ENCODE results near the gene TMPRSS13.
A peak's percentile ranks its signal among the peaks of the same experiment; 100 is the strongest.

The TMPRSS13 gene

GRCh38 chr11:117931971-117932370 is 2.8 kb upstream of the TMPRSS13 start:
- Histone ChIP-seq H3K4me1 (ENCODE audit: control insufficient read depth in 2 of 2, insufficient read depth in 1 of 2, low read depth in 1 of 2, low read length in 2 of 2) (no peaks in the 10 kb centered on the region), H3K27ac (replicated peaks; ENCODE audit: low read length) (no peak overlapping the region), H2AFZ (ENCODE audit: low read length) (no peak overlapping the region), H3K27me3 (ENCODE audit: control insufficient read depth in 3 of 3, insufficient read depth in 3 of 3, low read depth in 1 of 3, low read length in 3 of 3) (peaks cover 0 to 48% (median 0%) of the 10 kb centered on the region in 3 experiments), H3K9ac (ENCODE audit: low read depth, low read length, poor library complexity) (no peak overlapping the region), H2BK5ac (ENCODE audit: low read length) (no peak overlapping the region), H2AK5ac (ENCODE audit: low read depth, low read length) (no peak overlapping the region), H2BK15ac (ENCODE audit: low read length) (no peak overlapping the region), H3K36me3 (replicated peaks in 1 of 2; ENCODE audit: control insufficient read depth in 2 of 2, insufficient read depth in 2 of 2, low read length in 2 of 2) (no peaks in the 10 kb centered on the region), H3K4me3 (ENCODE audit: low read length in 2 of 2) (no peak overlapping the region), H2BK12ac (ENCODE audit: low read length) (no peak overlapping the region), H2BK120ac (ENCODE audit: low read depth, low read length) (no peak overlapping the region), H3K14ac (ENCODE audit: low read length) (no peak overlapping the region), H3K18ac (ENCODE audit: low read length) (no peak overlapping the region), H3K4me2 (ENCODE audit: insufficient read depth, low read length, poor library complexity, severe bottlenecking) (no peak overlapping the region), H4K8ac (ENCODE audit: low read depth, low read length) (no peak overlapping the region), H3K79me1 (ENCODE audit: low read depth, low read length) (no peaks in the 10 kb centered on the region), H4K91ac (ENCODE audit: low read depth, low read length, poor library complexity) (no peak overlapping the region), H3K9me3 (replicated peaks in 1 of 2; ENCODE audit: control insufficient read depth in 2 of 2, insufficient read depth in 1 of 2, low read depth in 1 of 2, low read length in 2 of 2) (no peaks in the 10 kb centered on the region), H3K23ac (ENCODE audit: low read depth, low read length, poor library complexity) (no peak overlapping the region), H3K4ac (ENCODE audit: low read length) (no peak overlapping the region)
- no peak for DNase-seq (ENCODE audit: low spot score)
- no CpG with 5 or more reads among the region's 2 CpGs for WGBS, 2 donors (ENCODE audit: extremely low coverage in 2 of 2, insufficient read length in 2 of 2, insufficient replicate concordance in 1 of 2)

DNA sequence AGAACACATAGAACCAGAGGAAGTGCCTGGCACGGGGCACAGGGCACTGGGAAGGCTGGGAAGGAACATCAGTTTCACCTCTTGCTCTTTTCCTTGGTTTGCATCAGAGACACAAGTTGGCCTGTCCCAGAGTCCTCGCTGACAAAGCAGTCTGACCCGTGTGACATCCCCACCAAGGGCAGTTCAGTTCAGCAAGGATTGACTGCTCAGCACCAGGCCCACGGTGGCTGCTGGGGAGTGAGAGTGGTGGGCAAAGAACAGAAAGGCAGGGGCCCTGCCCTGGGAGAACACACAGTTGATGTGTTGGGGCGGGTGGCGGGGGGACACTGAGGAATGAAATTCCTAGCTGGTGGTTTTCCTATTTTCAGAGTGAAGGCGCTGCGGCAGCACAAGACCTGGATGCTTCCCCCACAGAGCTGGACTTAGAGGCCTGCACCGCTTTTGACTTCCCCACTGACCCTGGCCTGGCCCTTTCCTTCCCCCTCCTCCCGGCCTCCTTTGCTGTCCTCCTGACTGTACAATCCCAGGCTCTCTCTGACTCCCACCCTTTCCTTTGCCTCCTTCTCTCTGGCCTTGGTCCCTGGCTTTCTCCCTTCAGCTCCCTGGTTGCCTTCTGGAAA is 2.2 kb upstream of the TMPRSS13 start:
- Histone ChIP-seq H3K4me2 (ENCODE audit: insufficient read depth, low read length, poor library complexity, severe bottlenecking) (no peak overlapping the region), H3K36me3 (replicated peaks in 1 of 2; ENCODE audit: control insufficient read depth in 2 of 2, insufficient read depth in 2 of 2, low read length in 2 of 2) (no peaks in the 10 kb centered on the region), H2BK120ac (ENCODE audit: low read depth, low read length) (no peak overlapping the region), H3K23ac (ENCODE audit: low read depth, low read length, poor library complexity) (no peak overlapping the region), H3K9ac (ENCODE audit: low read depth, low read length, poor library complexity) (peak overlapping the region; percentile 12), H3K79me1 (ENCODE audit: low read depth, low read length) (no peaks in the 10 kb centered on the region), H4K91ac (ENCODE audit: low read depth, low read length, poor library complexity) (no peak overlapping the region), H3K9me3 (replicated peaks in 1 of 2; ENCODE audit: control insufficient read depth in 2 of 2, insufficient read depth in 1 of 2, low read depth in 1 of 2, low read length in 2 of 2) (no peaks in the 10 kb centered on the region), H3K4me3 (ENCODE audit: low read length in 2 of 2) (no peak overlapping the region), H3K27ac (replicated peaks; ENCODE audit: low read length) (no peak overlapping the region), H2BK15ac (ENCODE audit: low read length) (no peak overlapping the region), H4K8ac (ENCODE audit: low read depth, low read length) (no peak overlapping the region), H3K4ac (ENCODE audit: low read length) (no peak overlapping the region), H2AK5ac (ENCODE audit: low read depth, low read length) (peak overlapping the region; percentile 63), H2BK12ac (ENCODE audit: low read length) (no peak overlapping the region), H3K4me1 (ENCODE audit: control insufficient read depth in 2 of 2, insufficient read depth in 1 of 2, low read depth in 1 of 2, low read length in 2 of 2) (no peaks in the 10 kb centered on the region), H3K14ac (ENCODE audit: low read length) (no peak overlapping the region), H2AFZ (ENCODE audit: low read length) (peak overlapping the region; percentile 40), H3K18ac (ENCODE audit: low read length) (peak overlapping the region; percentile 11), H2BK5ac (ENCODE audit: low read length) (peak overlapping the region; percentile 11), H3K27me3 (ENCODE audit: control insufficient read depth in 3 of 3, insufficient read depth in 3 of 3, low read depth in 1 of 3, low read length in 3 of 3) (peaks cover 0 to 49% (median 0%) of the 10 kb centered on the region in 3 experiments)
- no peak for DNase-seq (ENCODE audit: low spot score)
- WGBS, 2 donors (ENCODE audit: extremely low coverage in 2 of 2, insufficient read length in 2 of 2, insufficient replicate concordance in 1 of 2) = no CpG with 5 or more reads among the region's 10 CpGs

GRCh38 chr11:117930668-117931330 is 1.6 kb upstream of the TMPRSS13 start:
- no CpG with 5 or more reads among the region's 9 CpGs for whole genome bisulfite sequencing, 2 donors (ENCODE audit: extremely low coverage in 2 of 2, insufficient read length in 2 of 2, insufficient replicate concordance in 1 of 2)
- Histone ChIP-seq H3K14ac (ENCODE audit: low read length) (no peak overlapping the region), H3K4me2 (ENCODE audit: insufficient read depth, low read length, poor library complexity, severe bottlenecking) (no peak overlapping the region)

DNA sequence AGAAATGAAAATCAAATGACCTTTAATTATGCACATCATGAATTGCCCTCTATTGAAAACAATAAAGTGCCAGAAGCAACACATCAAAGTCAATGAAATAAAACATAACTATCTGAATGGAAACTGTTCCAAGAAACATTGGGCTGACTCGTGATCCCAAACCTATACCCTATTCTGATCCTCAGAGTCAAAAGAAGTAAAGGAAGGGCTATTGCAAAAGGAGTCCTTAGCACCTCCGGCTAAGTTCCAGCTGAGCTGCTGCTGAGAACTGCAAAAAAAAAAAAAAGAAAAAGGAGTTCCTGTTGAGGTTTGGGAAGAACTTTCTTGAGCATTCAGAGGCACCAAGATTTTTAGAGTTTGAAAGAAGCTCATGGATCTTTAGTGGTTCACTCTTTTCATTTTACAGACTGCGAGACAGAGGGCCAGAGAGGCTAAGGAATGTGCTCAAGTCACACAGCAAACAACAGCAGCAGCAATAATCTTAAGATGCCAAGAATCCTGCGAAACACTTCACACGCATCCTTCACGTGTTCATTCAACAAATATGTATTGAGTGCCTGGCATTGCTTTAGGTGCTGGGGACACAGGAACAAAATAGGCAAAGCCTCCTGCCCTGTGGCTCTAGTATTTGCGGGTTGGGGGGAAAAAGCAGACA is 841 bp upstream of the TMPRSS13 start:
- no peak overlapping the region for H2BK15ac ChIP-seq (ENCODE audit: low read length)
- H3K79me1 ChIP-seq (ENCODE audit: low read depth, low read length) = no peaks in the 10 kb centered on the region
- no CpG with 5 or more reads among the region's 7 CpGs for WGBS, 2 donors (ENCODE audit: extremely low coverage in 2 of 2, insufficient read length in 2 of 2, insufficient replicate concordance in 1 of 2)
- H3K9me3 ChIP-seq (replicated peaks in 1 of 2; ENCODE audit: control insufficient read depth in 2 of 2, insufficient read depth in 1 of 2, low read depth in 1 of 2, low read length in 2 of 2) = no peaks in the 10 kb centered on the region
- H3K36me3 ChIP-seq (replicated peaks in 1 of 2; ENCODE audit: control insufficient read depth in 2 of 2, insufficient read depth in 2 of 2, low read length in 2 of 2) = no peaks in the 10 kb centered on the region
- no peak overlapping the region for H3K18ac ChIP-seq (ENCODE audit: low read length)
- H3K14ac ChIP-seq (ENCODE audit: low read length) = no peak overlapping the region
- H3K9ac ChIP-seq (ENCODE audit: low read depth, low read length, poor library complexity) = no peak overlapping the region
- H3K4ac ChIP-seq (ENCODE audit: low read length) = no peak overlapping the region
- H2AFZ ChIP-seq (ENCODE audit: low read length) = no peak overlapping the region
- H3K4me3 ChIP-seq (ENCODE audit: low read length in 2 of 2) = no peak overlapping the region
- H3K23ac ChIP-seq (ENCODE audit: low read depth, low read length, poor library complexity) = no peak overlapping the region
- H2AK5ac ChIP-seq (ENCODE audit: low read depth, low read length) = no peak overlapping the region
- H3K27ac ChIP-seq (replicated peaks; ENCODE audit: low read length) = no peak overlapping the region
- no peak overlapping the region for H4K91ac ChIP-seq (ENCODE audit: low read depth, low read length, poor library complexity)
- no peak for DNase-seq (ENCODE audit: low spot score)
- H3K4me2 ChIP-seq (ENCODE audit: insufficient read depth, low read length, poor library complexity, severe bottlenecking) = no peak overlapping the region
- no peak overlapping the region for H2BK120ac ChIP-seq (ENCODE audit: low read depth, low read length)
- H3K27me3 ChIP-seq (ENCODE audit: control insufficient read depth in 3 of 3, insufficient read depth in 3 of 3, low read depth in 1 of 3, low read length in 3 of 3) = peaks cover 0 to 45% (median 0%) of the 10 kb centered on the region in 3 experiments
- H2BK12ac ChIP-seq (ENCODE audit: low read length) = no peak overlapping the region
- H2BK5ac ChIP-seq (ENCODE audit: low read length) = no peak overlapping the region
- H4K8ac ChIP-seq (ENCODE audit: low read depth, low read length) = no peak overlapping the region
- no peaks in the 10 kb centered on the region for H3K4me1 ChIP-seq (ENCODE audit: control insufficient read depth in 2 of 2, insufficient read depth in 1 of 2, low read depth in 1 of 2, low read length in 2 of 2)

More at GRCh38 chr11:117930668-117931330, 1.6 kb upstream of the TMPRSS13 start:
- Histone ChIP-seq H3K79me1 (ENCODE audit: low read depth, low read length) (no peaks in the 10 kb centered on the region), H4K8ac (ENCODE audit: low read depth, low read length) (no peak overlapping the region), H3K9ac (ENCODE audit: low read depth, low read length, poor library complexity) (peak overlapping the region; percentile 12), H3K4me1 (ENCODE audit: control insufficient read depth in 2 of 2, insufficient read depth in 1 of 2, low read depth in 1 of 2, low read length in 2 of 2) (no peaks in the 10 kb centered on the region), H2BK5ac (ENCODE audit: low read length) (peak overlapping the region; percentile 11), H3K36me3 (replicated peaks in 1 of 2; ENCODE audit: control insufficient read depth in 2 of 2, insufficient read depth in 2 of 2, low read length in 2 of 2) (no peaks in the 10 kb centered on the region), H2BK15ac (ENCODE audit: low read length) (no peak overlapping the region), H2AFZ (ENCODE audit: low read length) (no peak overlapping the region), H3K27ac (replicated peaks; ENCODE audit: low read length) (no peak overlapping the region), H2BK120ac (ENCODE audit: low read depth, low read length) (no peak overlapping the region), H3K18ac (ENCODE audit: low read length) (no peak overlapping the region), H3K27me3 (ENCODE audit: control insufficient read depth in 3 of 3, insufficient read depth in 3 of 3, low read depth in 1 of 3, low read length in 3 of 3) (peaks cover 0 to 49% (median 0%) of the 10 kb centered on the region in 3 experiments), H3K4ac (ENCODE audit: low read length) (no peak overlapping the region), H2BK12ac (ENCODE audit: low read length) (no peak overlapping the region), H3K23ac (ENCODE audit: low read depth, low read length, poor library complexity) (peak overlapping the region; percentile 27), H2AK5ac (ENCODE audit: low read depth, low read length) (peak overlapping the region; percentile 63), H3K4me3 (ENCODE audit: low read length in 2 of 2) (no peak overlapping the region), H3K9me3 (replicated peaks in 1 of 2; ENCODE audit: control insufficient read depth in 2 of 2, insufficient read depth in 1 of 2, low read depth in 1 of 2, low read length in 2 of 2) (no peaks in the 10 kb centered on the region), H4K91ac (ENCODE audit: low read depth, low read length, poor library complexity) (no peak overlapping the region)
- no peak for DNase-seq (ENCODE audit: low spot score)
